ENCODE data around the gene ABTB2.
A peak's percentile ranks its signal among the peaks of the same experiment; 100 is the strongest.

ABTB2 gene

DNA sequence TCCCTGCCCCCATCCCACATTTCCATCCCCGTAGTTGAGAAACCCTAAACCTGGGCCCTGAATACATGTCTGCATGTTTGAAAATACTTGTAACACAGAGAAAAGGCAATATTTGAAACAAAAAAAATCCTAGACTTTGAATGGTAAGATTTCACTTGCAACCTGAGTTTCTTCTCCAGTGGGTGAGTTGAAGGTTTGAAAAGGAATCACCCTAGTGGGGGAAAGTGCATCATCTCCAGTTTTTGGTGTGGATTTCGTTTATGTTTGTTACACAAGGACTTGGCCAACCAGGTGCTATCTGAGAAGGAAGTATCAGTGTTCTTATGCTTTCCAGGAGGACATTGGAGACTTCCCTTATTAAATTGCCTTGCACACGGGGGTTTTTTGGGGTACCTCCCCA is 90.4 kb downstream of the ABTB2 start:
- TF ChIP-seq JUND (IDR thresholded peaks at IDR 0.05; ENCODE audit: low read depth) = no peak
- in situ Hi-C loops (cut with HindIII; ENCODE audit: low pct_unique_long_range_greater_than_20kb, low sequenced_read_pairs) = no loop called here
- DNase-seq (ENCODE audit: low read depth in 1 of 2, low spot score in 1 of 2) = no peak

DNA sequence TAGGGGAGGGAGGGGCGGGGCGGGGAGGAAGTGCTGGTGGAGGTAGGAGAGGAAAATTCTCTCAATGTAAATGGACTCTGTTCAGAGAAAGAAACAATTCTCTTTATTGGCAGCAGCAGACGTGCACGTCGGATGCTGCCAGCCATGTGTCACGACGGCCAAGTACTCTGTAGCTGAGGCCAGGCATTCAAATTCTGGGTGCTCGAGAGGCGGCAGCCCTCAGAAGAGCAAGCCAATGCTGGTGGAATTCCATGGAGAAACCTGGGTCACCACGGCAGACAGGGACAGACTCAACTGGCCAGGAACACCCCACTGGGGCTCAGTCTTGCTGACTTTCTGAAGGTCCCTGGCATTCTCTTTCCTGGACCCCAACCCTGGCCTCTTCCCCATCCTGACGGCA is 90.8 kb downstream of the ABTB2 start:
- in situ Hi-C loops (cut with HindIII; ENCODE audit: low pct_unique_long_range_greater_than_20kb, low sequenced_read_pairs) = no loop called here
- no peak for DNase-seq (ENCODE audit: low read depth in 1 of 2, low spot score in 1 of 2)
- TF ChIP-seq JUND (IDR thresholded peaks at IDR 0.05; ENCODE audit: low read depth) = no peak

DNA sequence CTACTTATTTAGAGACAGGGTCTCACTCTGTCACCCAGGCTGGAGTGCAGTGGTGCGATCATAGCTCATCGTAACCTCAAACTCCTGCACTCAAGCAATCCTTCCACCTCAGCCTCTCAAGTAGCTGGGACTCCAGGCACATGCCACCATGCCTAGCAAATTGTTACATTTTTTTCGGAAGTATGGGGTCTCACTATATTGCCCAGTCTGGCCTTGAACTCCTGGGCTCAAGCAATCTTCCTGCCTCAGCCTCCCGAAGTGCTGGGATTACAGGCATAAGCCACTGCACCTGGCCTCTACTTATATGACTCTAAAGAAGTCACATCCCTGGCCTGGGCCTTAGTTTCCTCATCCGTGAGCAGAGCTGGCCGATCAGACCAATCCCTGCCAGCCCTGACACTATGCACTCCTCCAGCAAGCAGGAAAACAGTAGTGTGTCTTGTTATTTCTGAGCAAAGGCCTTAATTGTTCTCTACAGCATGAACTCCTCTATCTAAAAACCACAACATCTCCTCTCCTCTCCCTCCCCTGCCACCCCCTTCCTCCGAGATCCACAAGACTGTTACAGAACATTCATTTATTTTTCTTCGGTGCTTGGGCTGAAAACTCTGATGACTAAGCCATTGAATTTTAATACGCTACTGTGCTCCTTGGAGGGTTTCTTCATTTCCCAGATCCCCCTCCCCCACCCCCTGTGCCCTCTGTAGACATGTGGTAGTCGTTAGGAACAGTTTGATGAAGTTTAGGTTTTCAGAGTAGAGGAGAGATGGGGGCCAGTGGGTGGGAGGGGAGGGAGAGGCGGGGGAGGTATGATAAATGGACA is 91.5 kb downstream of the ABTB2 start:
- in situ Hi-C loops (cut with HindIII; ENCODE audit: low pct_unique_long_range_greater_than_20kb, low sequenced_read_pairs) = no loop called here
- no peak for TF ChIP-seq JUND (IDR thresholded peaks at IDR 0.05; ENCODE audit: low read depth)
- DNase-seq (ENCODE audit: low read depth in 1 of 2, low spot score in 1 of 2) = no peak

DNA sequence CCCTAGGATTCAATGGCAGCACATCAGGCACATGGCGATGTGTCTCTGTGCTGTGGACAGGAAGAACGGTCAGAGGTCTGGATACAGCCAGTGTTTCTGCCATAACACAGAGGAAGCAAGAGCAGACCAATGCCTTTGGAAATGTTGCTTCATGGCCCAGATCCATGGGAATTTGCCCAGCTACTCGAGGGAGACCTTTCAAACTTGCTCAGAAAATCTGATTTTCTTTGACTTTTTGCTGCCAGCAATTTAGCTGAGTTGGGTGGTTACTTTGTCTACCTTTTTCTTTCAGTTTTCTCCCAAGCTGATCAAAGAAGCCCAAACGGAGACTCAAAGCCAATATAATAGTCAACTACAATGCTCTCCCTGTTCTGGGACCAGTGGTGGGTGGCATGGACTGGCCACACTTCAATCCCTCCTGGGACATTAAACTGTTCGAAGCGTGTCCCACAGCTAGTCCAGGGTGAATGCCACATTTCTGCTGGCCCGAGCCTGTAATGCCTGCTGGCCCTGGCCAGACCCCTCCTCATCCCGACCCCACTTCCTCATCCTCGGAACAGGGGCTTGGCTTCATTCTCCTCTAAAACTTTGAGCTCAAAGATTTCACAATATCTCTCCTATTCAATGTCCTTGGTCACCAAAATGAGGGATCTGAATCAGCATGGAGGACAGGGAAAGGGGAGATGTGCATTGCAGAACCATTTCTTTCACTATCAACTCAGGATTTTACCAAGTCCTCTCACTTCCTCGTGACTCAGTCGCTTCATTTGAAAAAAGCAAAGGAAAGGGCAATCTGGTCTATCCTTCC is 93.3 kb downstream of the ABTB2 start:
- no peak for DNase-seq (ENCODE audit: low read depth in 1 of 2, low spot score in 1 of 2)
- TF ChIP-seq JUND (IDR thresholded peaks at IDR 0.05; ENCODE audit: low read depth) = no peak
- in situ Hi-C loops (cut with HindIII; ENCODE audit: low pct_unique_long_range_greater_than_20kb, low sequenced_read_pairs) = no loop called here

DNA sequence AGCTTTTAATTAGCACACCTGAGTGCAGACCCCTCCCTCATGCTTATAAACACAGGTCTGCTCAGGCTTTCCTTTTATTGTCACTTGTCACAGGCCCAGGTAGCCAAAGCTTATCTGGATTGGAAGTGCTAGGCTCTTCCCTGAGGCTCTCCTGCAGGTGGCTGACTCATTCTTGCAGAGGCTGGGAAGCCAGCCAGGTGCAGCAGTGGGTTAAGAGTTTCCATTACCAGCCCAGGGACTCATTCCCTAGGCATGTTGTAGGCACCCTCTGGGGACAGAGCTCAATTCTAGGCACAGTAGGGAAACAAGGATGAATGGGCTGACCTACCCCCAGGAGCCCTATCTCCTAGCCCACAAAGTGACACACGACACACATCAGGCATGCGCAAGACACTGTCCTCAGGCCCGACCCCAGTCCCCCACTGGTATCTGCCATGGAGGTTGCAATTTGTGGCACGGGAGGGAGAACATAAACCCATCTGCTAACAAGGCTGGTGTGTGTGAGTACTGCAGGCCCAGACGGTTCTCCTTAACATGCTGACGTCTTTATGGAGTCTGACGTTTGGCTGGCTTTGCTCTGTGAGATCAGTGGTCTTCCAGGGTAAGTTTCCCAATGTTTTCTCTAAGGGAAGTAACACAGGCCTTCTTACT is 94.2 kb downstream of the ABTB2 start:
- DNase-seq (ENCODE audit: low read depth in 1 of 2, low spot score in 1 of 2) = peak; percentile 57 to 87
- TF ChIP-seq JUND (IDR thresholded peaks at IDR 0.05; ENCODE audit: low read depth) = peak; percentile 91
- in situ Hi-C loops (cut with HindIII; ENCODE audit: low pct_unique_long_range_greater_than_20kb, low sequenced_read_pairs) = no loop called here

DNA sequence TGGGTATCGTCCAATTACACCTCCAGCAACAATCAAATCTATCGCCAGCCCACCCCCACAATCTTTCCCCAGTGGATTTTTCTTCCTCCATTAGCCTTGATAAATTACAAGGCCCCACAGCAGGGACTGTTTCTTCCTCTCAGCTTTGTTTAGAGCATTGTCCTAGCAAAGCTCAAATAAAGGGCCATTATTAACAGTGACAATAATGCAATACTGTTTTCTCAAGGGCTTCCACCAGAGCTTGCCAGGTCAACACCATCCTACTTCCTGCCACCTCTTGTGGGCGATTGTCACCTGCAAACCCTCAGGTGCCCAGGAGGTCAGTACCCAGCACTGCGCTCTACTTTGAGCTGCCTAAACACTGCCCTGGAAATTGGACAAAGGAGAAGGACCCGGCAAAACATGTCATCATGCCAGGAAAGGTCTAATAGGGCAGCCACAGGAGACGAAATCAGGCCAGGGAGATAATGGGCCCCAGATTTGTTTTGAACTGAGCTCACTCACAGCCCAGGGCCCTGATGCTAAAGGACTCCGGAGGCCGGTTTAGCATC is 95.2 kb downstream of the ABTB2 start:
- no peak for DNase-seq (ENCODE audit: low read depth in 1 of 2, low spot score in 1 of 2)

DNA sequence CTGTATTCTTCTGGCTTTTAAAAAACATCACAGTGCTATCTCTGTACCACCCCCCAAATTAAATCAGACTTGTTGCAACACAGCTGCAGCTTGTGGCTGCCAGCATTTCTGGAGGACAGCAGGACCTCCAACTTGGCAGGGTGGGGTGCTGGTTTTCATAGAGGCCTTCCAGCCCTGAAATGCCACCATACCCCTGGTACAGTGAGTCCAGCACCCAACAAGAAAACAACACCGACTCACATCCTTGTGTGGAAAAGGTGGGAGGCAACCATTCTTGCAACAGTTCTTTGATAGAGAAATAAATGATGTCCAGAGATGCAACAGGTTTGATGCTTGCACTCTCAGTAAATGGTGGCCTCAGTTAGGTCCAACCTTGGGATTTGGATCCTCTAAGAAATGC is 96.0 kb downstream of the ABTB2 start:
- in situ Hi-C loops (cut with HindIII; ENCODE audit: low pct_unique_long_range_greater_than_20kb, low sequenced_read_pairs) = no loop called here
- no peak for TF ChIP-seq JUND (IDR thresholded peaks at IDR 0.05; ENCODE audit: low read depth)
- no peak for DNase-seq (ENCODE audit: low read depth in 1 of 2, low spot score in 1 of 2)

More for the DNA sequence above, 95.2 kb downstream of the ABTB2 start:
- no peak for TF ChIP-seq JUND (IDR thresholded peaks at IDR 0.05; ENCODE audit: low read depth)
- in situ Hi-C loops (cut with HindIII; ENCODE audit: low pct_unique_long_range_greater_than_20kb, low sequenced_read_pairs) = no loop called here

DNA sequence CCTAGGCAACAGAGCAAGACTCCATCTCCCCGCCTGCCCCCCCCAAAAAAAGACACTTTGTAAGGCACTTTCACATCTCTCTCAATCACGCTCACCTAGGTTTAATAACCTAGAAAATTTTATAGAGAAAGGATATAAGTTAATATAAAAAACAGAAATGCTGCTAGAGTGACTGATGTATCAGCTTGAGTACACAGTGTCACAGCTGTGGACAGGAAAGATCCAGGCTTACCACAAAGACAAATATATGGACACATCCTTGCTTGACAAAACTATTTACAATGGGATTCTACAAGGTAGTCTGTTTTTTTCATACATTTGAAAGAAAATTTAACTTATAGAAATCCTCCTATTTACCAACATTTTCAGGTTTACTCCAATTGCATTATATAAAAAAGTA is 96.7 kb downstream of the ABTB2 start:
- DNase-seq (ENCODE audit: low read depth in 1 of 2, low spot score in 1 of 2) = no peak
- TF ChIP-seq JUND (IDR thresholded peaks at IDR 0.05; ENCODE audit: low read depth) = no peak
- in situ Hi-C loops (cut with HindIII; ENCODE audit: low pct_unique_long_range_greater_than_20kb, low sequenced_read_pairs) = no loop called here

DNA sequence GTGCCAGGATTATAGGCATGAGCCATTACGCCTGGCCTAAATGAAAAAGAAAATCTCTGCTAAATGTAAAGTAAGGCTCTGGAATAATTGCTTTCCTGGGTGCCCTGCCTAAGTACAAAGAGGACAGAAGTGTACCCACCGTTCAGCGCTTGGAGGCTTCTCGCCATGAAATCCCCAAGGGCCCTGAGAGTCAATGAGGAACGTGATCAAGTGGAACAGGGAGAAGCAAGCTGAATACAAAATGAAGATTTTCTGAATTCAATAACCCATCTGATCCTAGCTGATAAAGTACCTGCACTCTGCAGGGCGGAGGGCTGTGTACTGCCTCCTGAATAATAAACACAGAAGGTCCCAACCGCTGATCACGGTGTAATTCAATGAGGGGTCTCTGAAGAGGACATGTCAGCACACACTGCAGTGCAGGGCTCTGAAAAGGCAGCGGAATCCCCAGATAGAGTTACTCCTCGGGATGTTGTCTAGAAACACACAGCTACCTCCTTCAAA is 97.7 kb downstream of the ABTB2 start:
- no peak for DNase-seq (ENCODE audit: low read depth in 1 of 2, low spot score in 1 of 2)
- in situ Hi-C loops (cut with HindIII; ENCODE audit: low pct_unique_long_range_greater_than_20kb, low sequenced_read_pairs) = no loop called here
- no peak for TF ChIP-seq JUND (IDR thresholded peaks at IDR 0.05; ENCODE audit: low read depth)

DNA sequence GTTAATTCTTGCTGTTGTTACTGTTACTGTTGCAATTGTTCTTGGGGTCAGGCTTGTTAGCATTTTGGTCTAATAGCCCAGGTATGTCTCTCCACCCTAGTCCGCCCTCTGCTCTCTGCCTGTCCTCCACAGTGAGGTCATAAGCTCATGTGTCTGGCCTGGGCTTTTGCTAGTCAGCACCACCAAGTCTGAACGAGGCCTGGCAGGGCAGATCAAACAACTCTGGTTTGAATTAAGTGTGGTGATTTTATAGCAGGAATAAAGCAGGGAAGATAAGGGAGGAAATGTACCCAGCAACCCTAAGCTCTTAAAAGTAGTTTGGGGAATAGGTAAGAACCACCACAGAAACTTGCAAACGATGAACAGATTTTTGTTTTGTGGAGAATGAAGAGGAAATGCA is 98.7 kb downstream of the ABTB2 start:
- DNase-seq (ENCODE audit: low read depth in 1 of 2, low spot score in 1 of 2) = no peak
- no peak for TF ChIP-seq JUND (IDR thresholded peaks at IDR 0.05; ENCODE audit: low read depth)
- in situ Hi-C loops (cut with HindIII; ENCODE audit: low pct_unique_long_range_greater_than_20kb, low sequenced_read_pairs) = no loop called here

DNA sequence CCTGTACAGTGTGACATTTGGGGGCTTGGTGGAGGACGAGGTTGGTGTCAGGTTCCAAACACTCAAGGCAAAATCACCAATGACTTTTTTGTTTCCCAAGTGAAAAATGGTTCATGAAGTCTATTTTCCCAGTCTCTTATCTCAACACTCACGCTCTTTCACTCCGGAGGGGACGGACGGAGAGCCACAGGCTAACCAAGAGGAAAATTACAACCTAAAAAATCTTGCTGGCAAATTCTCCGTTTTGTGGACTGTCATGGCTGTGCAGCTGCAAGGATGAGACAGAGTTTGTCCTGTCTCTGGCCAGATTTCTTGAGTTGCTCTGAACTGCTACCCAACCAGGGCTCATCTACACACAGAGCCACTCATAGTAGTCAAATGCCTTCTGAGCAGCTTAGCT is 101.2 kb downstream of the ABTB2 start:
- TF ChIP-seq JUND (IDR thresholded peaks at IDR 0.05; ENCODE audit: low read depth) = no peak
- DNase-seq (ENCODE audit: low read depth in 1 of 2, low spot score in 1 of 2) = no peak
- in situ Hi-C loops (cut with HindIII; ENCODE audit: low pct_unique_long_range_greater_than_20kb, low sequenced_read_pairs) = no loop called here

DNA sequence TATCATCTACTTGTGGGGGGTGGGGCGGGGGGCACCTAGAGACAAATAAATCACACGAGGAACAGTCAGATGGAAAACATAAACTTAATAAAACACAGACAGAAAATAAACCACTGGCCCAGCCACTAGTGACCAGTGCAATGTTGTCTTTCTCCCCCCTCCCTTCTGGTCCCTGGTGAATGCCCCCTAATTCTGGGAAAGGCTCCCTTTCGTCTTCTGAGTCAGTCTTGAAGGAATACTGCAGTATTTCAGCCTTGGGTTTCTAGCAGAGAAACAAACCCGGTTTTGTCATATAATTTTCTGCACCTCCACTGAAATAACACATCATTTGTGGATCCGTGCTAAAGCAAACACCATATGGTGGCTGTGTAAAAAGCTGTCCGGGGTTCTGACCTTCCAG is 101.7 kb downstream of the ABTB2 start:
- in situ Hi-C loops (cut with HindIII; ENCODE audit: low pct_unique_long_range_greater_than_20kb, low sequenced_read_pairs) = no loop called here
- TF ChIP-seq JUND (IDR thresholded peaks at IDR 0.05; ENCODE audit: low read depth) = no peak
- DNase-seq (ENCODE audit: low read depth in 1 of 2, low spot score in 1 of 2) = no peak
